AG04450 (cell line): Measurements from ENCODE around the gene STK32C. TPM values are rescaled to one million over a fixed set of nuclear protein-coding genes. Genes with fewer than 3 reads are reported as not detected.

Experiments used
- CTCF ChIA-PET: fragments of 300-600, 350-600 bp; formaldehyde crosslinking; extraction: SDS; loops from one replicate; lab custom pipeline; 2022; ENCODE audit warnings: antibody characterized with exemption, inconsistent platforms; lab: Charles Lee
- POLR2A ChIA-PET: fragments of 350-600 bp; formaldehyde crosslinking; extraction: SDS; loops from one replicate; lab custom pipeline; 2021; ENCODE audit warnings: antibody characterized with exemption, inconsistent platforms; lab: Yijun Ruan, JAX
- DNase-seq: peaks from one replicate; pipeline ENCODE4 v3.0.0-alpha.2; 2011; ENCODE audit warnings: low read depth, low spot score
- H3K27ac ChIP-seq: one replicate; pipeline ENCODE4 v1.5.1; 2012; ENCODE audit warnings: low read depth, low read length, control low read depth
- H3K27me3 ChIP-seq: one replicate; pipeline ENCODE4 v1.6.0; 2012; ENCODE audit warnings: low read length; ENCODE audit not compliant: control insufficient read depth, insufficient read depth
- H3K4me3 ChIP-seq: 2 replicates; pipeline ENCODE4 v1.5.1; 2011; ENCODE audit warnings: mild to moderate bottlenecking, low read depth, low read length, control low read depth
- H3K9me3 ChIP-seq: 2 replicates; pipeline ENCODE4 v1.5.1; 2012; ENCODE audit warnings: low read length; ENCODE audit not compliant: control insufficient read depth, insufficient read depth
- polyA plus RNA-seq: library from polyadenylated mRNA; depleted of rRNA; stranded (reverse); fragments of >200 nt; gene quantifications from 2 replicates; pipeline ENCODE4 v1.2.3, GENCODE V29; 2011
- TF ChIP-seq, protein P1 (sequence below): IDR thresholded peaks from 2 replicates; pipeline ENCODE4 v1.5.1; 2011; ENCODE audit warnings: low read depth, low read length, control low read depth, inconsistent platforms

The STK32C gene
- polyA plus RNA-seq, 1 experiment: 5.3 TPM

GRCh38 chr10:132236881-132237280, 70.9 kb downstream of the STK32C start:
- Histone ChIP-seq H3K9me3 (no peaks in the 10 kb centered on the region; the same call in 1 of the 2 replicates), H3K4me3 (no peak overlapping the region), H3K27me3 (peaks cover 17% of the 10 kb centered on the region), H3K27ac (no peak overlapping the region)
- ChIA-PET POLR2A (no interaction called here), CTCF (interaction anchor here (0.6 to 1.4 kb wide), 2 partner anchors 13 to 36 kb away, joined by 3 to 5 read pairs; no protein-coding TSS in a partner anchor)
- TF ChIP-seq, protein P1, sequence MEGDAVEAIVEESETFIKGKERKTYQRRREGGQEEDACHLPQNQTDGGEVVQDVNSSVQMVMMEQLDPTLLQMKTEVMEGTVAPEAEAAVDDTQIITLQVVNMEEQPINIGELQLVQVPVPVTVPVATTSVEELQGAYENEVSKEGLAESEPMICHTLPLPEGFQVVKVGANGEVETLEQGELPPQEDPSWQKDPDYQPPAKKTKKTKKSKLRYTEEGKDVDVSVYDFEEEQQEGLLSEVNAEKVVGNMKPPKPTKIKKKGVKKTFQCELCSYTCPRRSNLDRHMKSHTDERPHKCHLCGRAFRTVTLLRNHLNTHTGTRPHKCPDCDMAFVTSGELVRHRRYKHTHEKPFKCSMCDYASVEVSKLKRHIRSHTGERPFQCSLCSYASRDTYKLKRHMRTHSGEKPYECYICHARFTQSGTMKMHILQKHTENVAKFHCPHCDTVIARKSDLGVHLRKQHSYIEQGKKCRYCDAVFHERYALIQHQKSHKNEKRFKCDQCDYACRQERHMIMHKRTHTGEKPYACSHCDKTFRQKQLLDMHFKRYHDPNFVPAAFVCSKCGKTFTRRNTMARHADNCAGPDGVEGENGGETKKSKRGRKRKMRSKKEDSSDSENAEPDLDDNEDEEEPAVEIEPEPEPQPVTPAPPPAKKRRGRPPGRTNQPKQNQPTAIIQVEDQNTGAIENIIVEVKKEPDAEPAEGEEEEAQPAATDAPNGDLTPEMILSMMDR: no peak
- no peak for DNase-seq

DNA sequence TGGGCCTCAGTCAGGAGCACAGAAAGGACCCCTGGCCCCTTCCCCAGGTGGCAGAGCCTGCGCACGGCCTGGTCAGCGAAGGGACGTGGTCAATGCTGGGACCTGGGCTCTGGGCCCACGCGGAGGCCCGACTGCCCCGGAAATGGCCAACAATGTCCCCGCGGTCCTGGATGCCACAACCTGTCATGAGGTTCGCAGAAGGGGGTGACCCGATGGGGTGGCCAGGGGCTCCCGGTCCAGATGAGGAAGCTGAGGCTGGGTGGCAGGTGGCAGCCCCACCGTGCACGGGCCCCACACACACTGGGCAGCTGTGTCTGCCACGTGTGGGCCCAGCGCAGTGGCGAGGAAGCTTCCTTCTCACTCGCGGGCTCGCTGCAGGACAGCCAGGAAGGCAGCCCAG, 71.6 kb downstream of the STK32C start:
- TF ChIP-seq, protein P1: no peak
- H3K9me3 ChIP-seq: no peaks in the 10 kb centered on the region; the same call in 1 of the 2 replicates
- ChIA-PET POLR2A (no interaction called here), CTCF (interaction anchor here (0.6 kb wide), 1 partner anchor 37 kb away, joined by 3 read pairs; no protein-coding TSS in a partner anchor)
- H3K27me3 ChIP-seq: peaks cover 17% of the 10 kb centered on the region
- H3K4me3 ChIP-seq: no peak overlapping the region
- no peak overlapping the region for H3K27ac ChIP-seq
- no peak for DNase-seq

GRCh38 chr10:132234860-132235259, 72.9 kb downstream of the STK32C start:
- TF ChIP-seq, protein P1: no peak
- Histone ChIP-seq H3K27ac (no peak overlapping the region), H3K27me3 (peaks cover 15% of the 10 kb centered on the region), H3K9me3 (no peaks in the 10 kb centered on the region; the same call in 1 of the 2 replicates), H3K4me3 (no peak overlapping the region)
- ChIA-PET CTCF (no interaction called here), POLR2A (no interaction called here)
- DNase-seq: no peak

- ChIA-PET POLR2A (no interaction called here), CTCF (no interaction called here)
- peaks cover 12% of the 10 kb centered on the region for H3K27me3 ChIP-seq
- no peaks in the 10 kb centered on the region; the same call in 1 of the 2 replicates for H3K9me3 ChIP-seq
- TF ChIP-seq, protein P1: no peak
- no peak for DNase-seq
- H3K4me3 ChIP-seq: no peak overlapping the region
- no peak overlapping the region for H3K27ac ChIP-seq
Measured at GRCh38 chr10:132233501-132234085, 74.2 kb downstream of the STK32C start.

DNA sequence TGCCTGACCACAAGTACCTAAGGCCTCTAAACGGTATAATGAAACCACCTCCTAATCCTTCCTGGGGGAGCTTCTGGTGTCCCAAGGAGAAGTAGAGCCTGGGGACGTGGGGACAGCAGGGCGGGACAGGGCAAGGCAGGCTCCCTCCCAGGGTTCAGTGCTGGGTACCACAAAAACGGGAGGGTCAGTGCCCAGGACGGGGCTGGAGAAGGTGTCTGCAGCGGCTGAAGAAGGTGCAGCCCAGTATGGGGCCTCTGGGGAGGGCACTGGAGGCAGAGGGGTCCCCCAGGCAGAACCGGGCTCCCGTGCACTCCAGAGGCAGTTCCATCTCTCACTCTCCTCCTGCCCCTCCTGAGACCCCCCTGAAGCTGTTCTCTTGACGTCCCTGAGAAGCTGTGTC, 74.8 kb downstream of the STK32C start:
- Histone ChIP-seq H3K4me3 (no peak overlapping the region), H3K9me3 (no peaks in the 10 kb centered on the region; the same call in 1 of the 2 replicates), H3K27ac (no peak overlapping the region), H3K27me3 (peaks cover 11% of the 10 kb centered on the region)
- CTCF ChIA-PET: no interaction called here
- TF ChIP-seq, protein P1: no peak
- POLR2A ChIA-PET: no interaction called here
- DNase-seq: no peak
